Activated naive CD8-positive, alpha-beta T cell (primary cell): Measurements from ENCODE around the gene PREX1.

Source experiments
- H3K27ac Mint-ChIP-seq: one replicate; pipeline ENCODE4 v1.8.0; 2021; ENCODE audit warnings: mixed read lengths
- H3K27me3 Mint-ChIP-seq: one replicate; pipeline ENCODE4 v1.8.0; 2021; ENCODE audit warnings: mixed read lengths
- H3K36me3 Mint-ChIP-seq: one replicate; pipeline ENCODE4 v1.8.0; 2021; ENCODE audit warnings: mixed read lengths
- H3K4me1 Mint-ChIP-seq: one replicate; pipeline ENCODE4 v1.8.0; 2021; ENCODE audit warnings: low read depth, mixed read lengths
- H3K4me3 Mint-ChIP-seq: one replicate; pipeline ENCODE4 v1.8.0; 2021; ENCODE audit warnings: mild to moderate bottlenecking, mixed read lengths
- H3K9me3 Mint-ChIP-seq: one replicate; pipeline ENCODE4 v1.8.0; 2021; ENCODE audit warnings: low read depth, mixed read lengths

PREX1 gene

DNA sequence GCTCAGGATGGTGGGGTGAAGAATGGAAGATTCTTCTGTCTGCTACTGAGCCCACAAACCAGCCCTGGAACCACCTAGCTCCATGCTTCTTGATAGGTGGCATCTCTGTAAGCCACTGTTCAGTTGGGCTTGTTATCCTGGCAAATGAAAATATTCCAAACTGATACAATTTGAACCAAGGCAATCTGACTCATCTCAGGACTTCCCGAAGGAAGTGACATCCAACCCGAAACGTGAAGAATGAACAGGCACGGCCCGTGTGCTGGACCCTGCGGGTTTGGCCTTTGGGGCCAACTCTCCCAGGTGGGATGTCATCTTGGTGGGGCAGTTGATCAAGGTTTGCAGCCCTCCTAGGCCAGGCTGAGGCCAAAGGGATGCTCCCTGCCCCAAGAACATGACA lies 160.3 kb downstream of the PREX1 start:
- Mint-ChIP-seq H3K27me3 (no peaks in the 10 kb centered on the region), H3K27ac (peak overlapping the region; percentile 66), H3K4me1 (no peaks in the 10 kb centered on the region), H3K4me3 (no peak overlapping the region), H3K36me3 (peaks cover 6% of the 10 kb centered on the region), H3K9me3 (no peaks in the 10 kb centered on the region)

DNA sequence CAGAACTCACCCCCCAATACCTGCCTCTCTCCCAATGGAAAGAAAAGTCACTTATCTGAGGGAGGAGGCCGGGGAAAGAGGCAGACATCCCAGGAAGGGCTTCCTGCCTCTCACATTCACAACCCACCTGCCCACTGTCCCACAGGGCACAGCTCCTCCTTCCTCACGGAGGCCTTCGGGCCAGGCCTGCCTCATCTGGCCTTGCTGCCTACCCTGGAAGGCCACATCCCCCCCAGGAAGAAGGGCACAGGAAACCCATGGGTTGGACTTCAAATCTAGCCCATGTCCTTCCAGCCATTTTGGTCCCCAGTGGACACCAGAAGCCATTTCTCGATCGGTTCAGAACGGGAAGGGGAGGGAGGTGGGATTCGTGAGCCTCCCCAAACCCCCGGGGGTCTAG lies 162.0 kb downstream of the PREX1 start:
- no peaks in the 10 kb centered on the region for H3K4me1 Mint-ChIP-seq
- H3K36me3 Mint-ChIP-seq, result peaks cover 4% of the 10 kb centered on the region
- H3K27ac Mint-ChIP-seq, result no peak overlapping the region
- H3K9me3 Mint-ChIP-seq, result no peaks in the 10 kb centered on the region
- H3K27me3 Mint-ChIP-seq, result no peaks in the 10 kb centered on the region
- no peak overlapping the region for H3K4me3 Mint-ChIP-seq

DNA sequence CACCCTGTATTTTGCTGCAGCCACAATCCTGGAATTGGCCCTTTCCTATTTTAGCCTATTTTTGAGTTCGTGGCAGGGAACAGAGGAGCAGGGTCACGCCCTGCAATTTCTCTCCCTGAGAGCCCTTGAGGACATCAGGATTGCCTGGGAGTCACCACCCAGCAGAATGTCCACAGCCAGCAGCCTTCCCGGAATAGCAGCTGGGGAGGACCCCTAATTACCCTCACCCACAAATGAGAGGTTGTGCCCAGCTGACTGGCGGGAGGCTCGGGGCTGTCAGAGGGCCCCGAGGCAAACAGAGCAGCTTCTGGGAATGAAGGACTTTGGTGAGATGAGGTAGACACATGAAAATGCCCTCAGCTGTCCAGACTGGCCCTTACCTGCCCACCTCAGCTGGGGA lies 165.1 kb downstream of the PREX1 start:
- no peak overlapping the region for H3K4me3 Mint-ChIP-seq
- H3K9me3 Mint-ChIP-seq, result peaks cover 3% of the 10 kb centered on the region
- peaks cover 14% of the 10 kb centered on the region for H3K36me3 Mint-ChIP-seq
- peaks cover 11% of the 10 kb centered on the region for H3K4me1 Mint-ChIP-seq
- H3K27me3 Mint-ChIP-seq, result no peaks in the 10 kb centered on the region
- H3K27ac Mint-ChIP-seq, result no peak overlapping the region

DNA sequence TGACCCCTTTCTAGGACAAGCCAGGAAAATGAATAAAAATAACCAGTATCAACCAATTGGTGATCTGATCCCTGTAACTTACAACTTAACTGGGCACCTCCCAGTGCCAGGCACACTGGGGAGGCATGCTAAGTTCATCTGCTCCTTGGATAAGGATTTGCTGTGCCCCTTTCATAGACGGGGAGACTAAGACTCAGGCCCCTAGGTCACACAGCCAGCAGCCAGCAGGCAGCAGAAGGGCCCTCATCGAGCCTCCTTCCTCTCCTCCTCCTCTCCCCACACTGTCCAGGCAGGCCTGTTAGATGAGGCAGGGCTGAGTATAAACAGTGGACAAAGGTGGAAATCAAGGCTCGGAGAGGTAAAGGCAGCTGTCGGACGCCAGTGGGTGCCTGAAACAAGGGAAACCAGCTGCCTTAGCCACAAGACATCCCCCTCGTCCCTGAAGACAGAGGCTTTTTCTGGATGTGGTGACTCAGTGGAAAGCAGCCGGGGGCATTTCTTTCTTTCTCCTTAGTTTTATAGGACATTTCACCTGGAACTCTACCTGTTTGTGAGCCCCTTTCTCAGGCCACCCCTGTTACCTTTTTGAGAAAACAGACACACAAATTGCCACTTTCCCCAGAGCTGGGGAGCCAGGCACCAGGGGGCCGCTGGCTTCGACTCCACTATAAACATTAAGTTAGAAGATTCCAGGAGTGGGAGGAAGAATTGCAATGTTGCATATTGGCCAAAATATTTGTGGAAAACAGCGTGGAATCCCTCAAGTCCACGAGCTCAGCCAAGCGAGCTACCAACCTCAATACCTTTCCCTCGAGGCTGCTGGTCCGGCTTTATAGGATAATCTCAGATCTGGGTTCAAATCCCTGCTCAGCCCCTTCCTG lies 166.0 kb downstream of the PREX1 start:
- Mint-ChIP-seq H3K9me3 (peaks cover 3% of the 10 kb centered on the region), H3K27me3 (no peaks in the 10 kb centered on the region), H3K4me1 (peaks cover 13% of the 10 kb centered on the region), H3K4me3 (no peak overlapping the region), H3K36me3 (peaks cover 16% of the 10 kb centered on the region), H3K27ac (peak overlapping the region; percentile 50)

DNA sequence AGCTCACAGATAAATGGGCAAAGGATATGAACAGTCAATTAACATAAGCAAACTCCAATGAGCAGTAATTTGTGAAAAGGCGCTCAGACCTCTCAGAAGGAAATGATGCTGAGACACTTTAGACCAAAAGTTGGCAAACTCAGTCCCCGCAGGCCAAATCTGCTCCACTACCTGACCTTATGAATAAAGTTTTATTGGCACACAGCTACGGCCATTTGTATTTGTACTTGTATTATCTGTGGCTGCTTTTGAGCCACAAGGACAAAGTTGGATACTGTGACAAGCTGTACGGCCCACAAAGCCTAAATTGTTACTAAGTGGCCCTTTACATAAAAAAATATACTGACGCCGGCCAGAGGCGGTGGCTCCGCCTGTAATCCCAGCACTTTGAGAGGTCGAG lies 167.0 kb downstream of the PREX1 start:
- no peak overlapping the region for H3K4me3 Mint-ChIP-seq
- H3K36me3 Mint-ChIP-seq, result peaks cover 19% of the 10 kb centered on the region
- H3K27ac Mint-ChIP-seq, result peak overlapping the region; percentile 23

DNA sequence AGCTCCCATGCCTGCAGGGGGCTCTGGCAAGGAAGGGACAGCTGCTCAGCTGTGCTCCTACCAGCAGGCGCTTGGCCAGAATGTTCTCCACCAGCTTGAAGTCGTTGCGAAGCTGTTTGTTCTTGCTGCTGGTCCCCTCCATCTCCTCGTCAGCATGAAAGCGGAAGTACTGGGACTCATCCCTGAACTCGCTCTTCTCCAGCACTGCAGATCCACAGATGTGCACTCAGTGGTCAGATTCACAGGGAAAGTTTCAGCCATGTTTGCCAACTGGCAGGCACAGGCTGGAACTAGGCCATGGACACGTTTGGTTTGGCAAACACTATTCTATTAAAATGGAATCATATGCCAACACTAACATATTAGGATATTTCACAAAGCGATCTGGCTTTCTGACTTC lies 167.9 kb downstream of the PREX1 start:
- Mint-ChIP-seq H3K4me1 (peaks cover 13% of the 10 kb centered on the region), H3K27ac (peak overlapping the region; percentile 86), H3K36me3 (peaks cover 19% of the 10 kb centered on the region)

More for the DNA sequence above, 167.0 kb downstream of the PREX1 start:
- no peaks in the 10 kb centered on the region for H3K27me3 Mint-ChIP-seq
- H3K4me1 Mint-ChIP-seq, result peaks cover 13% of the 10 kb centered on the region
- H3K9me3 Mint-ChIP-seq, result peaks cover 3% of the 10 kb centered on the region

DNA sequence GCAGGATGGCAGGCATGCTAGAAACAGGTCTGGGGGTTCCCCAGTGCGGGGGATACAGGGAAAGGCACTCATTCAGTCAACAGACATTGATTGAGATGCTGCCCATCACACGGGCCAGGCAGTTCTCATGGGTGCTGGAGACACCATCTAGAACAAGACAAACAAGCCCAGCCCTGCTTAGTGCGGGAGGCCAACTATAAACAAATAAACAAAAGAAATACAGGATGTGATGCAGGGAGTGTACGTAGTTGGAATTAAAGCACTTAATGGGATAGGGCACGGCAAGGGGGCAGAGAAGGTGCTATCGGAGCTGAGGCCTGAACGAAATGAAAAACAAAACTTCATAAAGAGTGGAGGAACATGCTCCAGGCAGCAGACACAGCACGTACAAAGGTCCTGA lies 169.3 kb downstream of the PREX1 start:
- Mint-ChIP-seq H3K9me3 (peaks cover 3% of the 10 kb centered on the region), H3K27me3 (no peaks in the 10 kb centered on the region), H3K36me3 (peaks cover 17% of the 10 kb centered on the region), H3K4me3 (no peak overlapping the region), H3K4me1 (peaks cover 13% of the 10 kb centered on the region), H3K27ac (peak overlapping the region; percentile 64)

More for the DNA sequence above, 167.9 kb downstream of the PREX1 start:
- Mint-ChIP-seq H3K27me3 (no peaks in the 10 kb centered on the region), H3K9me3 (peaks cover 3% of the 10 kb centered on the region), H3K4me3 (no peak overlapping the region)

DNA sequence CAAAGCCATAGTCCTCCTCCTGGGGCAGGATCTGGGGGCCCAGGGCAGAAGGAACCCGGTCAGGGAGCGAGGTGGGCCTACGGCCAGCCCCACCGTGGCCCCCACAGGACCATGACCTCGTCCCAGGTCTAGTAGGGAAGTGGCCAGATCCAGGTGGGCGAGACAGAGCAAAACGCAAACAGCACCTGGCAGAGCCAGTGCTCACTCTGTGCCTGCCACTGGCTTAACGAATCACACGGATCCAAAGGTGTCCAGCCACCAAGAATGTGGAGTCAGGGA lies 169.7 kb downstream of the PREX1 start:
- no peak overlapping the region for H3K4me3 Mint-ChIP-seq
- H3K27me3 Mint-ChIP-seq, result no peaks in the 10 kb centered on the region
- peaks cover 17% of the 10 kb centered on the region for H3K36me3 Mint-ChIP-seq
- H3K4me1 Mint-ChIP-seq, result peaks cover 13% of the 10 kb centered on the region
- H3K27ac Mint-ChIP-seq, result no peak overlapping the region
- peaks cover 3% of the 10 kb centered on the region for H3K9me3 Mint-ChIP-seq

DNA sequence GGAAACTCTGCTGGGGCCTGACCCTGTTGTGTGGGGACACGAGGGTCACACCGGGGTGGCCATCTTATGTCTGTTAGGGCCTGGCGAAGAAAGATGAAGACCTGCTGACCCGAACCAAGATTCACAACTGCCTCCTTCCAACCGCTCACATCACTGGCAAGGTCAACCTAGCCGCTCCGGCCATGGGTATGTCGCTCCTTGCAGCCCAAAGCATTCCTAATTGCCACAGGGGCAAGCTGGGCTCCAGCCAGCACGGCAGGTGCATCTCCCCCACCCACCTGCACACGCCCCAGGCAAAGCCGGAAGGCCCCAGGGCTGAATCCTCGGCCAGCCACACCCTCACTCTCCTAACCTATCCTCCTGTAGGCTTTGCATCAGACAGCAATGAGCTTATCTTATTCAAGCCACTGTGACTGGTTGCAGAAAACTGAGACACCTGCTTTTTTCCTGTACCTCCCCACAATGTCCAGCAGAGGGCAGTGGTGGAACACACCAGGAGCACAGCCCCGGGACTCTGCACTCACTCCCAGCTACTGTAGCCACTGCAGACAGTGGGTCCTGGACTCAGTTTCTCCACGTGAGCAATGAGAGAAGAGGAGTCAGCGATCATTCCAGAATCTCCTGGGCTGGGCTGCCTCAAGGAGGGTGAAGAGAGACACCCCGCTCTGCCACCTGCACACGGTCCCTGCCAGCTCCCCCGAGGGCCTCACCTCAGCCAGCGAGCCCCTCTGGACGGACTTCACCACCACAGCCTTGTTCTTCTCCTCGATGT lies 170.2 kb downstream of the PREX1 start:
- Mint-ChIP-seq H3K9me3 (peaks cover 3% of the 10 kb centered on the region), H3K4me1 (peaks cover 13% of the 10 kb centered on the region), H3K36me3 (peaks cover 17% of the 10 kb centered on the region), H3K4me3 (no peak overlapping the region), H3K27me3 (no peaks in the 10 kb centered on the region), H3K27ac (peak overlapping the region; percentile 68)

DNA sequence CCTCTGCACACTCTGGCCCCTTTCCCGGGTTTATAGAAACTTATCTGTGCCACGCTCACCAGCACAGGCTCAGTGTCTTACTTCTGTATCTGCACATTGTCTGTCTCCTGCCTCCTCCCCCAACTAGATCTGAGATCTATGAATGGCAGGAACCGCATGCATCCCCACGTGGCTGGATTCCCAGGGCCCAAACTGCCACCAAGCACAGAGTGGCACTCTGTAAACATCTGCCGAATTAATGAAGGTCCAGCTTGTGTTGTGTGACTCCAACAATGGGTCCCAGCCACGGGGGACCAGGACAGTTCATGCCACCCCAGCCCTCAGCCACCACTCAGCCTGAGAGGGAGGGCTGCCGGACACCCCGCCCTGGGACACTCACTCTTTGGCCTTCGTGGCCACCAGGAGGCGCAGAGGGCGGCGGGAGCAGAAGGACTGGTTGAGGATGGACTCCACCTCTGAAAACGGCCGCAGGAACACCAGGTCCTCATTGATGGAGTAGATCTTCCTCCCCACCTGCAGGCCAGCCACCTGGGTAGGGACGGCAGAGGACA lies 171.1 kb downstream of the PREX1 start:
- Mint-ChIP-seq H3K27ac (no peak overlapping the region), H3K27me3 (no peaks in the 10 kb centered on the region), H3K4me3 (no peak overlapping the region), H3K9me3 (peaks cover 3% of the 10 kb centered on the region), H3K36me3 (peaks cover 17% of the 10 kb centered on the region), H3K4me1 (peaks cover 13% of the 10 kb centered on the region)

DNA sequence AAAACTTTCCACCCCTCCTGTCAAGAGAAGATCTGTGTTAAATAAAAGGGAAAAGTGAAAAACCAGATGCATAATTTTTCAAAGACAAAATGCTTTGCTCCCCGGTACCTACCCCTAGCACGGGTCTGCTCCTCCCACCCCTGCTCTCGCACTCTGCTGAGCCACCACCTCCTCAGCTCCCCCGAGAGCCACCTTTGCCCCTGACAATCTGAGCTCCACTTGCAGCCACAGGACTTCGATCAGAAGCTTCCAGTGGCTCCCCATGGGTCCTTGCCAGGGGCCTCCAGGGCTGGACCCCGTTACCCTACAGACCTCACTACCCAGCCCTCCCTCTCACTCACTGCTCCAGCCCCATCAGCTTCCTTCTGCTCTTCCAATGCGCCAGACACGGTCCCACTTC lies 171.7 kb downstream of the PREX1 start:
- peaks cover 3% of the 10 kb centered on the region for H3K9me3 Mint-ChIP-seq
- H3K4me3 Mint-ChIP-seq, result no peak overlapping the region
- H3K36me3 Mint-ChIP-seq, result peaks cover 17% of the 10 kb centered on the region
- peaks cover 13% of the 10 kb centered on the region for H3K4me1 Mint-ChIP-seq
- H3K27me3 Mint-ChIP-seq, result no peaks in the 10 kb centered on the region
- no peak overlapping the region for H3K27ac Mint-ChIP-seq

DNA sequence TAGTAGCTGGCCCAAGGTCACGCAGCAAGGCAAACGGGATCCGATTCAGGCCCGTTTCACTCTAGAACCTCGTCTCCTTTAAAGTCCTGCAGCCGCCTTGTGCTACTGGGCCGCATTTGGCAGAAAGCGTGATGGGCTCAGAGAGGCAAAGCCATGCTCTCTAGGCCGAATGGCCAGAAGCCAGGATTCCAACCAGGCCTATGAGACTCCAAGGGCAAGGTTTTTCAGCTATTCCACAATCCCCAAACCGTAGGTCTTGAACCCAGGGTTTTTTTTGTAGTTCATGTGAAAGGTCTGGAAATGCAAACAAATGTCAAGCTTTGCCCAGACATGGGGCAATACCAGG lies 174.1 kb downstream of the PREX1 start:
- Mint-ChIP-seq H3K36me3 (peaks cover 6% of the 10 kb centered on the region), H3K4me1 (peaks cover 6% of the 10 kb centered on the region), H3K4me3 (no peak overlapping the region), H3K9me3 (no peaks in the 10 kb centered on the region), H3K27ac (no peak overlapping the region), H3K27me3 (no peaks in the 10 kb centered on the region)

DNA sequence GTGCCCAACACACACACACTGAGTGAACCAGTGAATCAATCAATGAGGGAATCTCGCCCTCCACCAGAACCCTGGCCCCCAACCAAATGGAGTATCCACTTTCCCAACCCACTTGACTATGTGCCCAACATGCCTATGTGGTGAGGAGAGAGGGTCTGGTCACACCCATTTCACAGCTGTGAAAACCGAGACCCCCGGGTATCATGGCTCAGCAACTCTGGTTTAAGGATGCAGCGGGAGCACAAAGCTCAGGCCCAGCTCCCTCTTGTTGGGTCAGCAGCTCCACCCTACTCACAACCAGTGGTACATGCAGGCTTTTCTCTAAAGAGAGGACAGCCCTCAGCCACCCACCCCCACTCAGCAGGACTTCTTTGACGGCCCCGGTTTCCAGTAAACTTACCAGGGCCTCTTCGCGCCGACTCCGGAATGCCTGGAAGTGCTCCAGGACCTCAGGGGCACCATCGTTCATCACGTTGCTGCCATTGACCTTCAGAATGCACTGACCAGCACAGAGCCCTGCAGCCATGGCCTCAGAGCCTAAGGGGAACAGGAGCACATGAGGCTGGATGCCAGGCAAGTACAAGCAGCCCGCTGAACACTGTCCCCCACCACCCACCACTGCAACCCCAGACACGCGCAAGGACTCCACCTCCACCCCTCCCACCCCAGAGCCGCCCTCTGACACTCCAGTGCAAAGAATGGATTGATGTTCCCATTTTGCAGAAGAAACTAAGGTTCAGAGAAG lies 174.7 kb downstream of the PREX1 start:
- peaks cover 10% of the 10 kb centered on the region for H3K36me3 Mint-ChIP-seq
- H3K4me1 Mint-ChIP-seq, result peaks cover 4% of the 10 kb centered on the region
- H3K27me3 Mint-ChIP-seq, result no peaks in the 10 kb centered on the region
- H3K27ac Mint-ChIP-seq, result no peak overlapping the region
- no peaks in the 10 kb centered on the region for H3K9me3 Mint-ChIP-seq
- H3K4me3 Mint-ChIP-seq, result no peak overlapping the region

DNA sequence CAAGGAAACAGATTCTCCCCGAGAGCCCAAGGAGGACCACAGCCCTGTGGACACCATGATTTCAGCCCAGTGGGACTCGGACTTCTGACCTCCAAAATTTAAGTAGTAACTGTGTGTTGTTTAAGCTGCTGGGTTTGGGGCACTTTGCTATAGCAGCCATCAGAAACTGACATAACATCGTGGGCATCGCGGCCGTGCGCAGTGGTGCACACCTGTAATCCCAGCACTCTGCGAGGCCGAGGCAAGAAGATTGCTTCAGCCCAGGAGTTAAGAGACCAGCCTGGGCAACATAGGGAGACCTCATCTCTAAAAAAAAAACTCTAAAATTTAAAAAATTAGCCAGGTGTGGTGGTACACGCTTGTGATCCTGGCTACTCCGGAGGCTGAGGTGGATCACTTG lies 175.8 kb downstream of the PREX1 start:
- no peaks in the 10 kb centered on the region for H3K4me1 Mint-ChIP-seq
- H3K27ac Mint-ChIP-seq, result no peak overlapping the region
- H3K4me3 Mint-ChIP-seq, result no peak overlapping the region
- H3K9me3 Mint-ChIP-seq, result no peaks in the 10 kb centered on the region
- H3K27me3 Mint-ChIP-seq, result no peaks in the 10 kb centered on the region
- H3K36me3 Mint-ChIP-seq, result peaks cover 7% of the 10 kb centered on the region

DNA sequence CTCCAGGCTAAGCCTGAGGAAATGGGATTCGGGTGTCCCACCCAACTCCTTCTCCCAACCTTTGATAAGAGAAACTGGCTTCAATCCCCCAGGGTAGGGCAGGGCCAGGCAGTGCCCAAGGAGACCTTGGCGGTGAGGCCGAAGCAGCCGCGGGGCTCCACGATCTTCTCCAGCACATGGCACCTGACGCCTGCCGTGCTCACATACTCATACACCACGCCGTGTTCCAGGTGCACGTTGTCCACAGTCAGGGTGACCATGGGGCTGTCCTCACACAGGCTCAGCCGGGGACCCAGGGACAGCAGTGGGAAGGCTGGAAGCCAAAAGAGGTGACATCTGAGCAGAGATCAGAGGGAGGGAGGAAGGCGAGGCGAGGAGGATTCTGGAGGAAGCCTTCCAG lies 176.5 kb downstream of the PREX1 start:
- peaks cover 4% of the 10 kb centered on the region for H3K36me3 Mint-ChIP-seq
- no peaks in the 10 kb centered on the region for H3K9me3 Mint-ChIP-seq
- H3K4me3 Mint-ChIP-seq, result no peak overlapping the region
- H3K27ac Mint-ChIP-seq, result no peak overlapping the region
- no peaks in the 10 kb centered on the region for H3K4me1 Mint-ChIP-seq
- no peaks in the 10 kb centered on the region for H3K27me3 Mint-ChIP-seq
